Activated CD8-positive, alpha-beta memory T cell treated with anti-CD3 and anti-CD28 coated beads, Interleukin-2, amount 50 U/mL, for 1 hour (primary cell): Measurements from ENCODE around the gene DLG1.

Experiments used
- DNase-seq: peaks from one replicate; pipeline ENCODE4 v3.0.0-alpha.2; 2020; ENCODE audit errors: extremely low read depth

Gene DLG1

DNA sequence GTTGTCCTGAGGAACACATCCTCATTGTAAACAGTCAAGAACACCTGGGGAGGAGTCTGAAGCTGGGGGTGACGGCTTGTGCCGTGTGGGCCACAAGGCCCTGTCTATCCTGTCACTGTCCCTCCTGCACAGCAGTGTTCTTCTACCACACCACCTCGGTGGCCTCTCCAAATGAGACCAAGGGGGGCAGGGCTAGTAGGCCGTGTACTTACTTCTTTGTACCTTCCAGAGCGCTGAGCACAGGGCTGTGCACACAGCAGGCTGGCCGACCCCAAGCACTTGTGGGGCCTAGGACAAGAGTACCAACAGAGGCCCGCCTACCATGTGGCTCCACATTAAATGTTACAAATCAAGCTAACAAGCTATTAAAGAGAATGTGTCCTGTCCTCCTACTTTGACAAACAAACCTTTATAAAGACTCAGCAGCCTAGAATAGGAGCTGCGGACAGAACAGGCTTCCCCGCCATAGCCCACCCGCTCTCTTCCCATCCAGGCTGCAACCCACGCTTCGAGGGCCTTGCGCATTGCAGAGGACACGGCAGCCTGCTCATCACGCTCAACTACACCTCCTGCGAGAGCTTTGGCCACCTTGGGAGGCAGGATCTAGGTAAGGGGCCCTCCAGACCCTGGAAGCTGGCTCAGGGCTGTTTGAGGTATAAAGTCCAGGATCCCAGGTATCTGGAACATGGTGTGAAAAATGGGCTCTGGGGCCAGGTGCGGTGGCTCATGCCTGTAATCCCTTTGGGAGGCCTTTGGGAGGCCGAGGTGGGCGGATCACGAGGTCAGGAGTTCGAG is 299.2 kb downstream of the DLG1 start:
- no peak for DNase-seq

DNA sequence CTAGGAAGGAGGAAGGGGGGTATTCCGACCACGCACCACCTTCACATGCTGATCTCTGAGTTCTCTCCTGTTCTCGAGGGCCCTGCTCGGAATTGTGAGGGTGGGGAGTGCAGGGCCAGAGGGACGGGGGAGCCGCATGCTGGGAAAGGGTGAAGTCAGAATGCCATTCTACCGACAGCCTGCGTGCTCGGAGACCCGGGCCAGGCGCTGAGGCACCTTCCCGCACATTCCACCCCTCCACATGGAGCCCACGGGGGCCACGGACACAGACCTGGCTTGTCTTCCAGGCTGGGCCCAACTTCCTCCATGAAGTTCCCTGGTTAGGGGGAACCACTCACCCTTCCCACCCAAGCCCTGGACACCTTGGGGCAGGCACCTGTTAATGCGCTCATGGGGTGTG is 301.1 kb downstream of the DLG1 start:
- no peak for DNase-seq

DNA sequence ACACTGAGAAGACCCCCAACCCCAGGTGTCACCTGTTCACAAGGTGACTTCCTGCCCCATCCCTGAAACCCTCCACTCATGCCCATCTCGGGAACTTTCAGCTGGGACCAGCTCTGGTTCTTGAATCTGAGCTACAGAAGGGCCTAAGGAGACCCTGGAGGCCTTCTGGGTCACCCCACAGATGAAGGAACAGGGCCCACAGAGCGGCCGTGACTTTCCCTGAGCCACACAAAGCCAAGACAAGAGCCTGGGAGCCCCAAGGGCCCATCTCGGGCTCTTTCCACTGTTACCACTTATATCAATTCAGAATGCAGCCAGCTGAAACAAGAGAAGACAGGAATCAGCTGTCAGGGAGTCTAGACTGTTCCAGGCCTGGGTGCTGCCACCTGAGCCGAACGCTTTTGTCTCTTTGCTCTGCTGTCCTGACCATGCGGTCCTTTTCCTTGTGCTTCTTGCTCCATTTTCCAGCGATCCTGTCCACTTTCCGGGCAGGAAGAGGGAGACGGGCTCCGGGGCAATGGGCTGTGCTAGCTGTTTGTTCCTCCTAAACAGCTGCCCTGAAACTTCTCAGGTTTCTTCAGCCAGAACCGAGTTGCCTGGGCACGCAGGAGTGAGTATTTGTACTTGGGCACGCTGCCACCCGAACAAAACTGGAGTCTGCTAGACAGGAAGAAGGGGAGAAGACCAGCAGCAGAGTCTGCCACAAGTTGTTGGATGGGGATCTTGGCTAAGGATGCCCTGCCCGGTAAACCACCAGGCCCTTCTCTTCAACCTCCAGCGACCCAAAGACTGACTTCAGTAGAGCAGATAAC is 301.8 kb downstream of the DLG1 start:
- no peak for DNase-seq

DNA sequence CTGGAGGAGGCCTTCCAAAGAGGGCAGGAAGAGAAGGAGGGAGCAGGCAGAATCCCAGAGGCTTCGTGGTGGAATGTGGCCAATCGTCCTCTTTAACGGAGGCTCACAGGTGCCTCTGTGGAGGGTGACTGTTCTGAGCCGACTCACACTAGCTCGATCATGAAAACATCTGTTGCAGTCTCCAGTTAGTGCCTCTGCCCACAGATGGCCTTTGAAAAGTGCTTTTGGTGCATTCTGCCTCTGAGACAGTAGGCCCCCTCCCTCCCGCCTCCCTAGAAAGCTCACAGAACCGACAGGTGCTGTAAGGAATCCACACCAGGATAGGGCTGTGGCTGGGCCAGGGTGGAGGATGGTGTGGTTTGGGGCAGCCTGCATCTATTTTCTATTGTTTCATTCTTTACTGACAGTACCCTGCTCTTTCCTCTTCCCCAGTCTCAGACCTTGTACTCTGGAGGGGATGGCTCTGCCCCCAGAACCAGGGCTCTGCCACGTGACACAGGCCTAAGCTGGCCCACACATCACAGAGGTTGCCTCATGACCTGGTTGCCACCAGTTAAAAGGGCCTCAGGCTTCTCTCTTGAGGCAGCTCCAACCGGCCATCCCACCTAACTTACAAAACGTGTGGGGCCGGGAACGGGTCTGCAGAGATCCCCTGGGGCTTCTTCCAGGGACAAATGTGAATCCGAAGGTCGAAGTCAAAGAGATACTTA is 302.6 kb downstream of the DLG1 start:
- DNase-seq, result no peak

DNA sequence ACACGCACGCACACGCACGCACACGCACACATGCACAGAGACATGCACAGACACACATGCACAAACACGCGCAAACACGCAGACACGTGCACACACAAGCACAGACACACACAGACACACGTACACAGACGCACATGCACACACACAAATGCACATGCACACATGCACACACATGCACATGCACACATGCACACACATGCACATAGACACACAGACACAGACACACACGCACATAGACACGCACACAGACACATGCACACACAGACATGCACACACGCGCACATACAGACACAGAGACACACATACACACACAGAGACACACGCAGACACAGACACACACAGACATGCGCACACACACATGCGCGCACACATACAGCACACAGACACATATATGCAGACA is 303.4 kb downstream of the DLG1 start:
- DNase-seq, result no peak

DNA sequence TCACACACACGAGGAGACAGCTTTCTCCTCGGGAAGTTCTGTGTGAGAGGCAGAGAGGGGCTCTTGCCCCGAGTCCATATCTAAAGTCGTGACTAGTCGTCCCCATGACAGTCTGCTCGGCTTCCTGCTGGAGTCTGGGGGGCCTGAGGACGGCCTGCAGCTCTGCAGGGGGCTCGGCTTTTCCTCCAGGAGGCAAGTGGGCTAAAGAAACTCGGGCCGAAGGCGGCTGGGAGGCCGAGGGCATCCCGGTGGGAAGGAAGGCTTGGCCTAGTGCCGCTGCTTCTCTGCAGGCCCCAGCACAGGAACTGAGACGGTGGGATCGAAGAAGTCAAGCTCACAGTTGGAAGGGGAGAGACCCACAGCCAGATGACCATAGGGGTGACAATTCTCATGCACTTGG is 304.4 kb downstream of the DLG1 start:
- DNase-seq, result no peak
